ENCODE data around the gene KCNH3. TPM values are rescaled to one million over a fixed set of nuclear protein-coding genes. Genes with fewer than 3 reads are reported as not detected.

The KCNH3 gene
- total and polyA plus RNA-seq, 2 of the 8 experiments (the other 6 are each of a cell fraction or from before 2014, with no cell fraction given) = 0.24 to 0.50 TPM

GRCh38 chr12:49560695-49561094 is 21.9 kb downstream of the KCNH3 start (continued):
- TF ChIP-seq GTF2F1 (IDR thresholded peaks at IDR 0.05; ENCODE audit: borderline replicate concordance, low read depth, low read length) (no peak), TAF1 (IDR thresholded peaks at IDR 0.05; ENCODE audit: low read depth, low read length) (no peak), HDAC6 (IDR thresholded peaks at IDR 0.05; ENCODE audit: low read depth, low read length) (no peak), CBX8 (IDR thresholded peaks at IDR 0.05; ENCODE audit: borderline replicate concordance, low read depth, low read length) (no peak), ZNF274 (IDR thresholded peaks at IDR 0.05; ENCODE audit: borderline replicate concordance, extremely low read depth, low read length) (no peak), NANOG (IDR thresholded peaks at IDR 0.05; ENCODE audit: insufficient read depth, low read depth, low read length, poor library complexity, severe bottlenecking) (no peak), POLR2AphosphoS5 (IDR thresholded peaks at IDR 0.05; ENCODE audit: low read depth, low read length) (no peak)

Measured in H1 (cell line).